SK-N-SH treated with all-trans-retinoic acid at 6 μM for 48 hours (cell line): ENCODE results near the gene WDTC1.

Experiments used
- ATAC-seq: fragments of 200-7000 bp; cut with Tn5 transposase; 3 replicates; pipeline ENCODE4 v1.9.1; 2020; ENCODE audit warnings: mild to moderate bottlenecking, moderate library complexity
- CREB5 ChIP-seq: fragments of 250-450 bp; sonication (Bioruptor Pico); IDR thresholded peaks from 2 replicates; pipeline ENCODE4 v1.5.1; 2020; ENCODE audit warnings: low read depth, mild to moderate bottlenecking, moderate library complexity
- ESRRG ChIP-seq: fragments of 250-450 bp; sonication (Bioruptor Pico); IDR thresholded peaks from 2 replicates; pipeline ENCODE4 v1.6.1; 2021; ENCODE audit warnings: mild to moderate bottlenecking
- GLIS3 ChIP-seq: fragments of 250-450 bp; sonication (Bioruptor Pico); IDR thresholded peaks from 2 replicates; pipeline ENCODE4 v1.5.0; 2020; ENCODE audit warnings: mild to moderate bottlenecking, moderate library complexity
- ISL1 ChIP-seq: fragments of 250-450 bp; sonication (Bioruptor Pico); IDR thresholded peaks from 2 replicates; pipeline ENCODE4 v2.1.2; 2022; ENCODE audit warnings: mild to moderate bottlenecking, moderate library complexity
- OSR1 ChIP-seq: fragments of 250-450 bp; sonication (Bioruptor Pico); IDR thresholded peaks from 2 replicates; pipeline ENCODE4 v1.8.0; 2022; ENCODE audit warnings: moderate library complexity, mild to moderate bottlenecking, inconsistent platforms
- PATZ1 ChIP-seq: fragments of 250-450 bp; sonication (Bioruptor Pico); IDR thresholded peaks from 2 replicates; pipeline ENCODE4 v1.8.0; 2020; ENCODE audit warnings: mild to moderate bottlenecking, moderate library complexity, borderline replicate concordance
- RARB ChIP-seq: fragments of 250-450 bp; sonication (Bioruptor Pico); IDR thresholded peaks from 2 replicates; pipeline ENCODE4 v1.8.0; 2021; ENCODE audit warnings: mild to moderate bottlenecking, moderate library complexity
- SNAI2 ChIP-seq: fragments of 250-450 bp; sonication (Bioruptor Pico); IDR thresholded peaks from 2 replicates; pipeline ENCODE4 v1.5.0; 2020; ENCODE audit warnings: mild to moderate bottlenecking, moderate library complexity
- TCF4 ChIP-seq: fragments of 250-450 bp; sonication (Bioruptor Pico); IDR thresholded peaks from 2 replicates; pipeline ENCODE4 v1.8.0; 2021; ENCODE audit warnings: mild to moderate bottlenecking, moderate library complexity, borderline replicate concordance
- TOX ChIP-seq: fragments of 250-450 bp; sonication (Bioruptor Pico); IDR thresholded peaks from 2 replicates; pipeline ENCODE4 v1.8.0; 2021; ENCODE audit warnings: mild to moderate bottlenecking, moderate library complexity, borderline replicate concordance
- TSHZ2 ChIP-seq: fragments of 250-450 bp; sonication (Bioruptor Pico); IDR thresholded peaks from 2 replicates; pipeline ENCODE4 v1.5.0; 2020; ENCODE audit warnings: mild to moderate bottlenecking, moderate library complexity
- ZC3H10 ChIP-seq: fragments of 250-450 bp; sonication (Bioruptor Pico); IDR thresholded peaks from 2 replicates; pipeline ENCODE4 v1.5.1; 2021; ENCODE audit warnings: mild to moderate bottlenecking, moderate library complexity
- ZFP3 ChIP-seq: fragments of 250-450 bp; sonication (Bioruptor Pico); IDR thresholded peaks from 2 replicates; pipeline ENCODE4 v1.5.0; 2020; ENCODE audit warnings: mild to moderate bottlenecking, moderate library complexity
- ZFP30 ChIP-seq: fragments of 450-650 bp; formaldehyde crosslinking; IDR thresholded peaks from 2 replicates; pipeline ENCODE4 v1.5.0; 2022; ENCODE audit warnings: mild to moderate bottlenecking, moderate library complexity
- ZNF565 ChIP-seq: fragments of 450-650 bp; formaldehyde crosslinking; conservative IDR thresholded peaks from 2 replicates; pipeline ENCODE4 v1.5.0; 2020; ENCODE audit warnings: low read depth, mild to moderate bottlenecking, moderate library complexity
- ZNF70 ChIP-seq: fragments of 450-650 bp; formaldehyde crosslinking; IDR thresholded peaks from 2 replicates; pipeline ENCODE4 v1.5.0; 2020; ENCODE audit warnings: mild to moderate bottlenecking, moderate library complexity
- ZNF8 ChIP-seq: fragments of 450-650 bp; formaldehyde crosslinking; IDR thresholded peaks from 2 replicates; pipeline ENCODE4 v1.5.0; 2020; ENCODE audit warnings: mild to moderate bottlenecking, moderate library complexity

WDTC1 gene

GRCh38 chr1:27345272-27345671 is 110.8 kb downstream of the WDTC1 start:
- TF ChIP-seq ZFP30 (CRISPR knock-in tag) (no peak), OSR1 (CRISPR knock-in tag) (no peak), ZC3H10 (CRISPR knock-in tag) (no peak), TOX (CRISPR knock-in tag) (no peak), ZFP3 (no peak), ISL1 (CRISPR knock-in tag) (no peak), GLIS3 (CRISPR knock-in tag) (no peak), TCF4 (CRISPR knock-in tag) (no peak), RARB (CRISPR knock-in tag) (no peak), TSHZ2 (CRISPR knock-in tag) (no peak), SNAI2 (CRISPR knock-in tag) (no peak), ESRRG (CRISPR knock-in tag) (no peak)
- no peak for ATAC-seq

- TF ChIP-seq ZNF8 (CRISPR knock-in tag) (no peak), PATZ1 (CRISPR knock-in tag) (no peak), RARB (CRISPR knock-in tag) (no peak), ZC3H10 (CRISPR knock-in tag) (no peak), TSHZ2 (CRISPR knock-in tag) (no peak), ZFP3 (no peak), ISL1 (CRISPR knock-in tag) (no peak), CREB5 (CRISPR knock-in tag) (no peak), ZNF70 (CRISPR knock-in tag) (no peak)
- ATAC-seq: no peak
Measured at GRCh38 chr1:27346357-27346756, 111.9 kb downstream of the WDTC1 start.

GRCh38 chr1:27346991-27347624 is 112.7 kb downstream of the WDTC1 start:
- ATAC-seq: no peak
- TF ChIP-seq TCF4 (CRISPR knock-in tag): no peak

GRCh38 chr1:27348861-27349783 is 114.7 kb downstream of the WDTC1 start:
- peak; percentile 79 for ATAC-seq
- TF ChIP-seq SNAI2 (CRISPR knock-in tag) (no peak), ZNF8 (CRISPR knock-in tag) (no peak), TSHZ2 (CRISPR knock-in tag) (no peak), ZNF565 (CRISPR knock-in tag) (no peak), ZNF70 (CRISPR knock-in tag) (no peak)
